Fibroblast of villous mesenchyme (primary cell): Measurements from ENCODE around the gene TBL3. TPM values are rescaled to one million over a fixed set of nuclear protein-coding genes. Genes with fewer than 3 reads are reported as not detected.

ENCODE experiments used
- DNase-seq: peaks from one replicate; pipeline ENCODE4 v3.0.0-alpha.2; 2010; ENCODE audit warnings: low read depth
- H3K4me3 ChIP-seq: 2 replicates; pipeline ENCODE4 v1.5.1; 2011; ENCODE audit warnings: low read depth, mild to moderate bottlenecking, low read length
- total RNA-seq: library from RNA; depleted of rRNA; stranded (reverse); fragments of >200 nt; gene quantifications from 2 replicates; pipeline ENCODE4 v1.2.3, GENCODE V29; 2012
- TF ChIP-seq, protein P1 (sequence below): IDR thresholded peaks from 2 replicates; pipeline ENCODE4 v1.5.1; 2012; ENCODE audit warnings: low read depth, mild to moderate bottlenecking, low read length; ENCODE audit not compliant: insufficient read depth

Gene TBL3
- total RNA-seq, 1 donor = 28.5 TPM

DNA sequence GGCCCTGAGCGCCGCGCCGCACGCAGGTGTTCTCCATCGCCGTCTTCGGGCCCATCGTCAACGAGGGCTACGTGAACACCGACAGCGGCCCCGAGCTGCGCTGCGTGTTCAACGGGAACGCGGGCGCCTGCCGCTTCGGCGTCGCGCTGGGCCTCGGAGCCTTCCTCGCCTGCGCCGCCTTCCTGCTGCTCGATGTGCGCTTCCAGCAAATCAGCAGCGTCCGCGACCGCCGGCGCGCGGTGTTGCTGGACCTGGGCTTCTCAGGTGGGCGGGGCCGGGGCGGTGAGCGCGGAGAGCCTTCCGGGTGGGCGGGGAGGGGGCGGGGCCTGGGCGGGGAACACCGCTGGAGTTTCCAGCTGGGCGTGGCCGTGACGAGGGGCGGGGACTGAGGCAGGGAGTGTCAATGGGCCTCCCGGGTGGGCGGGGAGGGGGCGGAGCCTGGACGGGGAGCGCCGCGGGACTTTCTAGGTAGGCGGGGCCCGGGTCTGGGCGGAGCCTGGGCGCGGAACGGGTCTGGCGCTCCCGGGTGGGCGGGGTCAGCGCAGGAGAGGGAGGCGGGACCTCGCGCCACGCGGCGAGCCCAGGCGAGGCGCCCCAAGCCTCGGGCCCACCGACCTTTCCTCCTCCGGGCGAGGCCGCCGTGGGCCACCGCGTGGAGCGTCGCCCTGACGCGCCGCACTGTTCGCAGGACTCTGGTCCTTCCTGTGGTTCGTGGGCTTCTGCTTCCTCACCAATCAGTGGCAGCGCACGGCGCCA lies 20.3 kb downstream of the TBL3 start:
- H3K4me3 ChIP-seq = peak overlapping the region; percentile 40
- peak; percentile 89 for DNase-seq
- TF ChIP-seq, protein P1, sequence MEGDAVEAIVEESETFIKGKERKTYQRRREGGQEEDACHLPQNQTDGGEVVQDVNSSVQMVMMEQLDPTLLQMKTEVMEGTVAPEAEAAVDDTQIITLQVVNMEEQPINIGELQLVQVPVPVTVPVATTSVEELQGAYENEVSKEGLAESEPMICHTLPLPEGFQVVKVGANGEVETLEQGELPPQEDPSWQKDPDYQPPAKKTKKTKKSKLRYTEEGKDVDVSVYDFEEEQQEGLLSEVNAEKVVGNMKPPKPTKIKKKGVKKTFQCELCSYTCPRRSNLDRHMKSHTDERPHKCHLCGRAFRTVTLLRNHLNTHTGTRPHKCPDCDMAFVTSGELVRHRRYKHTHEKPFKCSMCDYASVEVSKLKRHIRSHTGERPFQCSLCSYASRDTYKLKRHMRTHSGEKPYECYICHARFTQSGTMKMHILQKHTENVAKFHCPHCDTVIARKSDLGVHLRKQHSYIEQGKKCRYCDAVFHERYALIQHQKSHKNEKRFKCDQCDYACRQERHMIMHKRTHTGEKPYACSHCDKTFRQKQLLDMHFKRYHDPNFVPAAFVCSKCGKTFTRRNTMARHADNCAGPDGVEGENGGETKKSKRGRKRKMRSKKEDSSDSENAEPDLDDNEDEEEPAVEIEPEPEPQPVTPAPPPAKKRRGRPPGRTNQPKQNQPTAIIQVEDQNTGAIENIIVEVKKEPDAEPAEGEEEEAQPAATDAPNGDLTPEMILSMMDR = no peak

DNA sequence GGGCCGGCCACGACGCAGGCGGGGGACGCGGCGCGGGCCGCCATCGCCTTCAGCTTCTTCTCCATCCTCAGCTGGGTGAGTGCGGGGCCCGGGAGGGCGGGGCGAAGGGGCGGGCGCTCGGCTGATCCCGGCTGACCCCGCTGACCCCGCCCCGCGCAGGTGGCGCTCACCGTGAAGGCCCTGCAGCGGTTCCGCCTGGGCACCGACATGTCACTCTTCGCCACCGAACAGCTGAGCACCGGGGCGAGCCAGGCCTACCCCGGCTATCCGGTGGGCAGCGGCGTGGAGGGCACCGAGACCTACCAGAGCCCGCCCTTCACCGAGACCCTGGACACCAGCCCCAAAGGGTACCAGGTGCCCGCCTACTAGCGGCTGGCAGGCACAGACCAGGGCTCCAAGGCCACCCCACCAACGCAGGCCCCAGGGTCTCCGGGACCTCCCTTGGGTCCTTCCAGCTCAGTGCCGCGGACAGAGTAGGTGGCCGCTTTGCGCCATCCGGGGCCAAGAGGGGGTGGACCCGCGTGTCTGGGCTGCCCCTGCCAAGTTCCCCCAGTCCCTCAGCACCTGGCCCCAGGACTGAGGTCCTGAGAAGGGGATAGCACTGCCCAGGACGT lies 21.0 kb downstream of the TBL3 start:
- no peak for DNase-seq
- no peak overlapping the region for H3K4me3 ChIP-seq
- TF ChIP-seq, protein P1 = no peak

DNA sequence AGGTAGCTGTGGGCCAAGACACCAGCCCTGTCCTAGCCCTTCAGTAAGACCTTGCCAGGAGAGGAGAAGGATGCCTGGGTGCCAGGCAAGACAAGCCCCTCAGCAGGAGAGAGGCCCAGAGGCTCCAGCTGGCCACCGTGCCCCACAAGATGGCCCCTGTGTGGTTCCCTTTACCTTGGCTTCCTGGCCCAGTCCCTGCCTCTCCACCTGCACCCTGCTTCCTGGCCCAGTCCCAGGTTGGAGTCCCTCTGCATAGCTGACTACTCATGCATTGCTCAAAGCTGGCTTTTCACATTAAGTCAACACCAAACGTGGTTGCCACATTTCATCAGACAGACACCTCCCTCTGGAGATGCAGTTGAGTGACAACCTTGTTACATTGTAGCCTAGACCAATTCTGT lies 21.9 kb downstream of the TBL3 start:
- TF ChIP-seq, protein P1 = no peak
- H3K4me3 ChIP-seq = no peak overlapping the region
- no peak for DNase-seq

DNA sequence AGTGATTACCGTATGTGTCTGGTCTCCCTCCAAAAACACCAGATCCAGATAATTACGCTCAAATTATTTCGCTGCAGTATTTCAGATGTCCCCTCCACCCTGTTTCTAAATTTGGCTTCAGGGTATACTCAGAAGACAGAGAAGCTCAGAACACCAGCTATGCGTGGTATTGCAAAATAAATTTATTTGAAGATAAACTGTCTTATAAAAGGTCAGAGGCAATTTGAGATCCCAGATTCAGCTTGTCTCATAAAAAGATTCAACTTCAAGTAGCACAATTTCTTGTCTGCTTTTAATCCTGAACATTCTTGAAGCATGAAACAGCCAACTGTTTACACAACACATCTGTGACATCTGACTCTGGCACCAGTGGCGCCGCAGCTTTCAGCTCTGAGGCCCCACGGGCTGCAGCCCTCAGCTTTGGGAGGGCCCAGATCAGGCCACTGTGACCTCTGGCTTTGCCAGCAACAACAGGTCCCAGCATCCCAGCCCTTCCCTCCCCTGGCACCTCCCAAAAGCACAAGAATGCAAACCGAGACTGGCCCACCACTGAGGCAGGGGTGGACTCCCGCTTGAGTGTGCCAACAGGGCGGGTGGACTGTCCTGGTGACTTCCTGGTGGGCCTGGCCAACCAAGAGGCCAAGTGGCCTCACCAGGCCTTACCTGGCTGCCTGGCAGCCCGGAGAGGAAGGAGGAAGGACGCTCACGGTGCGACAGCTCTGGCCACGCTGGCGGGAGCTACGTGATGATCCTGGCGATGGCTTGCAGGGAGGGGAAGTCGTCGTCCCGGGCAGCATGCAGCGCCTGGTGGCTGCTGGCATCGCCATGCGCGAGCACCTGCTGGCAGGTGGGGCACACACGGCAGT lies 25.9 kb downstream of the TBL3 start:
- DNase-seq = peak; percentile 97
- TF ChIP-seq, protein P1 = no peak
- H3K4me3 ChIP-seq = no peak overlapping the region

GRCh38 chr16:1998360-1998835 lies 26.5 kb downstream of the TBL3 start:
- peak; percentile 40 for DNase-seq
- TF ChIP-seq, protein P1 = no peak
- no peak overlapping the region for H3K4me3 ChIP-seq

GRCh38 chr16:1998852-1999801 lies 27.3 kb downstream of the TBL3 start:
- TF ChIP-seq, protein P1 = no peak
- DNase-seq = no peak
- no peak overlapping the region for H3K4me3 ChIP-seq
